Astrocyte (in vitro differentiated cells and primary cell): Measurements from ENCODE around the gene PDLIM5. TPM values are rescaled to one million over a fixed set of nuclear protein-coding genes. Genes with fewer than 3 reads are reported as not detected.

Experiments used
- DNase-seq: peaks from one replicate; pipeline ENCODE4 v3.0.0-alpha.2; 2010; ENCODE audit warnings: low read depth
- FAIRE-seq: peaks from 2 replicates; lab custom pipeline; 2011; peaks lifted over from hg19 to GRCh38; lab: Jason Lieb, UNC
- H2AFZ ChIP-seq: 2 replicates; pipeline ENCODE4 v1.6.0; 2012; ENCODE audit warnings: low read depth, low read length, inconsistent platforms
- H3K27ac ChIP-seq: 2 replicates; pipeline ENCODE4 v1.5.1; 2011; ENCODE audit warnings: low read depth, low read length, inconsistent platforms
- H3K27me3 ChIP-seq: 2 replicates; pipeline ENCODE4 v1.6.0; 2011; ENCODE audit warnings: low read length, inconsistent platforms; ENCODE audit not compliant: insufficient read depth
- H3K36me3 ChIP-seq: 2 replicates; pipeline ENCODE4 v1.5.1; 2011; ENCODE audit warnings: low read length, inconsistent platforms; ENCODE audit not compliant: insufficient read depth
- H3K4me1 ChIP-seq: 2 replicates; pipeline ENCODE4 v1.5.1; 2011; ENCODE audit warnings: low read length, inconsistent platforms; ENCODE audit not compliant: insufficient read depth
- H3K4me2 ChIP-seq: 2 replicates; pipeline ENCODE4 v1.6.0; 2012; ENCODE audit warnings: low read length, inconsistent platforms
- H3K4me3 ChIP-seq: 2 replicates; pipeline ENCODE4 v1.5.1; 2011; ENCODE audit warnings: low read depth, mild to moderate bottlenecking, low read length, inconsistent platforms; ENCODE audit not compliant: insufficient read depth
- H3K79me2 ChIP-seq: 2 replicates; pipeline ENCODE4 v1.6.0; 2012; ENCODE audit warnings: mild to moderate bottlenecking, low read length, inconsistent platforms; ENCODE audit not compliant: insufficient read depth
- H3K9ac ChIP-seq: 2 replicates; pipeline ENCODE4 v1.6.0; 2012; ENCODE audit warnings: mild to moderate bottlenecking, low read length, inconsistent platforms
- H3K9me3 ChIP-seq: 2 replicates; pipeline ENCODE4 v1.5.1; 2012; ENCODE audit warnings: low read depth, mild to moderate bottlenecking, low read length, inconsistent platforms; ENCODE audit not compliant: insufficient read depth
- H4K20me1 ChIP-seq: 2 replicates; pipeline ENCODE4 v1.6.0; 2012; ENCODE audit warnings: low read length, inconsistent platforms; ENCODE audit not compliant: insufficient read depth
- H3K27ac Mint-ChIP-seq: one replicate; pipeline ENCODE4 v1.8.0; 2021; ENCODE audit warnings: mild to moderate bottlenecking, mixed read lengths; ENCODE audit not compliant: unreplicated experiment
- H3K27me3 Mint-ChIP-seq: one replicate; pipeline ENCODE4 v1.8.0; 2021; ENCODE audit warnings: low read depth, mixed read lengths; ENCODE audit not compliant: unreplicated experiment
- H3K36me3 Mint-ChIP-seq: one replicate; pipeline ENCODE4 v1.8.0; 2021; ENCODE audit warnings: low read depth, mixed read lengths; ENCODE audit not compliant: unreplicated experiment
- H3K4me1 Mint-ChIP-seq: one replicate; pipeline ENCODE4 v1.8.0; 2021; ENCODE audit warnings: low read depth, mixed read lengths; ENCODE audit not compliant: unreplicated experiment
- H3K4me3 Mint-ChIP-seq: one replicate; pipeline ENCODE4 v1.8.0; 2021; ENCODE audit warnings: mild to moderate bottlenecking, moderate library complexity, mixed read lengths; ENCODE audit not compliant: unreplicated experiment
- H3K9me3 Mint-ChIP-seq: one replicate; pipeline ENCODE4 v1.8.0; 2021; ENCODE audit warnings: mild to moderate bottlenecking, mixed read lengths; ENCODE audit not compliant: unreplicated experiment
- EZH2 ChIP-seq: IDR thresholded peaks from 2 replicates; pipeline ENCODE4 v1.6.1; 2012; ENCODE audit warnings: mild to moderate bottlenecking, low read length, inconsistent platforms; ENCODE audit not compliant: insufficient read depth
- total RNA-seq: library from RNA; stranded (reverse); gene quantifications from 2 replicates; pipeline ENCODE4 v1.2.1, GENCODE V29; 2021
- TF ChIP-seq, protein P1 (sequence below): IDR thresholded peaks from 2 replicates; pipeline ENCODE4 v1.5.1; 2011; ENCODE audit warnings: low read depth, mild to moderate bottlenecking, inconsistent platforms, low read length, moderate library complexity; ENCODE audit not compliant: insufficient read depth

The PDLIM5 gene
- total RNA-seq, 1 donor from 2014 or later, result 181 TPM

DNA sequence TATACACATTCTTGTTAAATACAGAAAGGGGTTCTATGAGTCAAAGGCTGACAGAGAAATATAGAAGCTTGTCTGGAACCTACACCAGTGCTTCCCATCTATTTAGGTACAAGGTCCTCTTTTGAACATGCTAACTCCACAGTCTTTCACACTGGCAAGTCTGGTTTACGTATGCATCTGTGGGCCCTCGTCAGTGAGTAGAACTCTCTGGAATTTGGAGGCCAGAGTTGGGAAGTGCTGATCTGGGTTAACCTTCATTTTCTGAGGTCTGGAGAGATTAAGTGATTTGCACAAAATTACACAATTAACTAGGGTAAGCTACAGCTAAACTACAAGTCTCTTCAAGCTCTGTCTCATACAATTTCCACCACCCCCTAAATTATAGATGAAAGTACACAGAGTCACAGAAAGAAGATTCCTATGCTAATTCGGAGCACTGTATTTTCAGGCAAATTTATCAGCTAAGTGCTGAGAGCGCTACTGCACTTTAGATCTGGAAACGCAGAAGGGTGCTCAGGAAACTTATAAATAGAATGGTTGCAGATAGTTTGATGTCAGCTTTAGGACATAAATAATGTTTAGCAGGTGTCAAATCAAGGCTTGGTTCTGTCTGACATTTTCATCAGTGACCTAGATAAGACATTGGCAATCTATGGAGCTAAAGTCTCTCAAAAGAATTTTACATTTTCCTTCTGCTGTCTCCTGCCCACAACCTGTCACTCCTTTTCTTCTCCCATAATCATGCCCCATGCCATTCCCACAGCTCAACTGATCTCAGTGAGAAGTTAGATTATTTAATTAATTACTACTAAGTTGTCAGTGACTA is 43.0 kb upstream of the PDLIM5 start:
- Histone ChIP-seq H3K79me2 (no peaks in the 10 kb centered on the region), H3K27me3 (no peaks in the 10 kb centered on the region), H3K4me1 (peaks cover 30% of the 10 kb centered on the region), H3K36me3 (no peaks in the 10 kb centered on the region), H2AFZ (no peak overlapping the region), H3K4me3 (no peak overlapping the region), H3K27ac (no peak overlapping the region), H3K9me3 (no peaks in the 10 kb centered on the region), H4K20me1 (no peaks in the 10 kb centered on the region), H3K9ac (no peak overlapping the region), H3K4me2 (peak overlapping the region; percentile 1)
- TF ChIP-seq, protein P1, sequence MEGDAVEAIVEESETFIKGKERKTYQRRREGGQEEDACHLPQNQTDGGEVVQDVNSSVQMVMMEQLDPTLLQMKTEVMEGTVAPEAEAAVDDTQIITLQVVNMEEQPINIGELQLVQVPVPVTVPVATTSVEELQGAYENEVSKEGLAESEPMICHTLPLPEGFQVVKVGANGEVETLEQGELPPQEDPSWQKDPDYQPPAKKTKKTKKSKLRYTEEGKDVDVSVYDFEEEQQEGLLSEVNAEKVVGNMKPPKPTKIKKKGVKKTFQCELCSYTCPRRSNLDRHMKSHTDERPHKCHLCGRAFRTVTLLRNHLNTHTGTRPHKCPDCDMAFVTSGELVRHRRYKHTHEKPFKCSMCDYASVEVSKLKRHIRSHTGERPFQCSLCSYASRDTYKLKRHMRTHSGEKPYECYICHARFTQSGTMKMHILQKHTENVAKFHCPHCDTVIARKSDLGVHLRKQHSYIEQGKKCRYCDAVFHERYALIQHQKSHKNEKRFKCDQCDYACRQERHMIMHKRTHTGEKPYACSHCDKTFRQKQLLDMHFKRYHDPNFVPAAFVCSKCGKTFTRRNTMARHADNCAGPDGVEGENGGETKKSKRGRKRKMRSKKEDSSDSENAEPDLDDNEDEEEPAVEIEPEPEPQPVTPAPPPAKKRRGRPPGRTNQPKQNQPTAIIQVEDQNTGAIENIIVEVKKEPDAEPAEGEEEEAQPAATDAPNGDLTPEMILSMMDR, result no peak
- TF ChIP-seq EZH2, result no peak
- Mint-ChIP-seq H3K36me3 (no peaks in the 10 kb centered on the region), H3K9me3 (no peaks in the 10 kb centered on the region), H3K27ac (peak overlapping the region; percentile 12), H3K4me1 (peaks cover 26% of the 10 kb centered on the region), H3K27me3 (no peaks in the 10 kb centered on the region), H3K4me3 (no peak overlapping the region)
- no peak for FAIRE-seq
- DNase-seq, result peak; percentile 79

DNA sequence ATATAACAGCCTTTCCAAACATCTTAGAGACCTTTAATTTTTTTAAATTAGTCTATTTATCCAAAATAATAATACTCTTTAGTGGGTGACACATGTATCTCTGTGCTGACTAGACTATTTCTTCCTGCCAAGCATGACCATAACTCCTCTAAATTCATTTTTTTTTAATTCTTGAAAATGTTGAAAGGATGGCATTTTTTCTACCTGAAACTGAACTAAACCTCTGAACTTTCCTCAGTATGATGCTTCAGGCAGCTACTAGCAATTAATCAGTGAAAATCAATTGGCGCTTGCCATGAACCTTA is 42.4 kb upstream of the PDLIM5 start:
- no peaks in the 10 kb centered on the region for H3K27me3 ChIP-seq
- peak overlapping the region; percentile 34 for H3K4me3 Mint-ChIP-seq
- FAIRE-seq, result no peak
- no peak for TF ChIP-seq EZH2
- TF ChIP-seq, protein P1, result no peak
- H3K9me3 Mint-ChIP-seq, result no peaks in the 10 kb centered on the region
- H3K27ac ChIP-seq, result no peak overlapping the region
- H3K4me1 ChIP-seq, result peaks cover 30% of the 10 kb centered on the region
- H3K79me2 ChIP-seq, result no peaks in the 10 kb centered on the region
- no peak overlapping the region for H3K27ac Mint-ChIP-seq
- no peaks in the 10 kb centered on the region for H3K36me3 Mint-ChIP-seq
- no peak for DNase-seq
- peaks cover 30% of the 10 kb centered on the region for H3K4me1 Mint-ChIP-seq
- no peak overlapping the region for H2AFZ ChIP-seq
- H3K36me3 ChIP-seq, result no peaks in the 10 kb centered on the region
- H3K9me3 ChIP-seq, result no peaks in the 10 kb centered on the region
- H3K4me3 ChIP-seq, result no peak overlapping the region
- no peaks in the 10 kb centered on the region for H3K27me3 Mint-ChIP-seq
- no peaks in the 10 kb centered on the region for H4K20me1 ChIP-seq
- no peak overlapping the region for H3K4me2 ChIP-seq
- no peak overlapping the region for H3K9ac ChIP-seq

DNA sequence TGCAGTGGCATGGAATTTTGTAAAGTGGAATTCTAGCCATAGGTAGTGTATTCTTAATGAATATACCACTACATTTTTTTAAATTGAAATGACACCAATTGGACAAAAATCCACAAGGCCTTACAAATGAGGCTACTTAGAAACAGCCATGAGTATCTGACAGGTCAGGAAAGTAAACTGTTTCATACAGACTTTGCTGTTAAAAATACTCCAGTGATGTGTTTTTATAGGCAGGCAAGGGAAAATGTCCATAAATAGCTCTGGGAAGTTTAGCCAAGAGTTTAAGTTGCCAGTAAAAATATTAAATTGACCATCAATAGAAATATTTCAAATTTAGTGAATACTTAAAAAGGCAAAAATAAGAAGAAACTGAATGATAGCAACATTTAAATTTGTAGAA is 41.8 kb upstream of the PDLIM5 start:
- no peaks in the 10 kb centered on the region for H3K27me3 Mint-ChIP-seq
- TF ChIP-seq, protein P1, result no peak
- TF ChIP-seq EZH2, result no peak
- Histone ChIP-seq H3K79me2 (no peaks in the 10 kb centered on the region), H2AFZ (no peak overlapping the region), H3K9me3 (no peaks in the 10 kb centered on the region), H3K36me3 (no peaks in the 10 kb centered on the region), H3K9ac (no peak overlapping the region), H3K4me3 (no peak overlapping the region), H3K4me1 (peaks cover 30% of the 10 kb centered on the region), H3K27me3 (no peaks in the 10 kb centered on the region), H4K20me1 (no peaks in the 10 kb centered on the region), H3K27ac (no peak overlapping the region), H3K4me2 (no peak overlapping the region)
- no peak overlapping the region for H3K27ac Mint-ChIP-seq
- no peaks in the 10 kb centered on the region for H3K36me3 Mint-ChIP-seq
- H3K4me1 Mint-ChIP-seq, result peaks cover 33% of the 10 kb centered on the region
- no peaks in the 10 kb centered on the region for H3K9me3 Mint-ChIP-seq
- H3K4me3 Mint-ChIP-seq, result no peak overlapping the region
- peak; percentile 33 for DNase-seq
- no peak for FAIRE-seq
